ENCODE results near the gene PCARE. TPM values are rescaled to one million over a fixed set of nuclear protein-coding genes. Genes with fewer than 3 reads are reported as not detected.

The PCARE gene
- total and polyA plus RNA-seq, 4 donors: not detected

GRCh38 chr2:29106980-29107388 is 32.7 kb upstream of the PCARE start:
- no peaks in the 10 kb centered on the region for H3K4me1 ChIP-seq (ENCODE audit: control insufficient read depth in 4 of 4, insufficient read depth in 4 of 4, low read length in 3 of 4)
- H3K4me3 ChIP-seq (ENCODE audit: low read depth in 1 of 3, low read length in 3 of 3): no peak overlapping the region
- no peak overlapping the region for H3K27ac ChIP-seq (ENCODE audit: low read depth in 1 of 2, low read length in 2 of 2)
- H3K36me3 ChIP-seq (ENCODE audit: control insufficient read depth in 4 of 4, insufficient read depth in 3 of 4, low read depth in 1 of 4, low read length in 3 of 4): no peaks in the 10 kb centered on the region
- DNase-seq (ENCODE audit: low spot score): no peak
- H3K9ac ChIP-seq (ENCODE audit: low read depth in 1 of 2, low read length in 2 of 2): no peak overlapping the region
- peaks cover 0 to 2% (median 0%) of the 10 kb centered on the region in 4 donors for H3K27me3 ChIP-seq (ENCODE audit: control insufficient read depth in 4 of 4, insufficient read depth in 4 of 4, low read length in 3 of 4)
- TF ChIP-seq, protein P1, sequence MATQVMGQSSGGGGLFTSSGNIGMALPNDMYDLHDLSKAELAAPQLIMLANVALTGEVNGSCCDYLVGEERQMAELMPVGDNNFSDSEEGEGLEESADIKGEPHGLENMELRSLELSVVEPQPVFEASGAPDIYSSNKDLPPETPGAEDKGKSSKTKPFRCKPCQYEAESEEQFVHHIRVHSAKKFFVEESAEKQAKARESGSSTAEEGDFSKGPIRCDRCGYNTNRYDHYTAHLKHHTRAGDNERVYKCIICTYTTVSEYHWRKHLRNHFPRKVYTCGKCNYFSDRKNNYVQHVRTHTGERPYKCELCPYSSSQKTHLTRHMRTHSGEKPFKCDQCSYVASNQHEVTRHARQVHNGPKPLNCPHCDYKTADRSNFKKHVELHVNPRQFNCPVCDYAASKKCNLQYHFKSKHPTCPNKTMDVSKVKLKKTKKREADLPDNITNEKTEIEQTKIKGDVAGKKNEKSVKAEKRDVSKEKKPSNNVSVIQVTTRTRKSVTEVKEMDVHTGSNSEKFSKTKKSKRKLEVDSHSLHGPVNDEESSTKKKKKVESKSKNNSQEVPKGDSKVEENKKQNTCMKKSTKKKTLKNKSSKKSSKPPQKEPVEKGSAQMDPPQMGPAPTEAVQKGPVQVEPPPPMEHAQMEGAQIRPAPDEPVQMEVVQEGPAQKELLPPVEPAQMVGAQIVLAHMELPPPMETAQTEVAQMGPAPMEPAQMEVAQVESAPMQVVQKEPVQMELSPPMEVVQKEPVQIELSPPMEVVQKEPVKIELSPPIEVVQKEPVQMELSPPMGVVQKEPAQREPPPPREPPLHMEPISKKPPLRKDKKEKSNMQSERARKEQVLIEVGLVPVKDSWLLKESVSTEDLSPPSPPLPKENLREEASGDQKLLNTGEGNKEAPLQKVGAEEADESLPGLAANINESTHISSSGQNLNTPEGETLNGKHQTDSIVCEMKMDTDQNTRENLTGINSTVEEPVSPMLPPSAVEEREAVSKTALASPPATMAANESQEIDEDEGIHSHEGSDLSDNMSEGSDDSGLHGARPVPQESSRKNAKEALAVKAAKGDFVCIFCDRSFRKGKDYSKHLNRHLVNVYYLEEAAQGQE (IDR thresholded peaks at IDR 0.05): no peak
- TF ChIP-seq FOXA2 (IDR thresholded peaks at IDR 0.05) (no peak), NR2F2 (IDR thresholded peaks at IDR 0.05) (no peak), RAD21 (IDR thresholded peaks at IDR 0.05) (no peak), TAF1 (conservative IDR thresholded peaks at IDR 0.05) (no peak), JUND (IDR thresholded peaks at IDR 0.05) (no peak), YY1 (IDR thresholded peaks at IDR 0.05) (no peak), GABPA (IDR thresholded peaks at IDR 0.05 in 1 of 2, conservative IDR thresholded peaks at IDR 0.05 in 1 of 2) (no peak), ZBTB33 (IDR thresholded peaks at IDR 0.05) (no peak), RXRA (IDR thresholded peaks at IDR 0.05) (no peak), FOXA1 (IDR thresholded peaks at IDR 0.05) (no peak)
- WGBS: 68% methylated on average over 2 of the region's 2 CpGs
- H3K9me3 ChIP-seq (ENCODE audit: control insufficient read depth in 4 of 4, low read length in 3 of 4): no peaks in the 10 kb centered on the region

DNA sequence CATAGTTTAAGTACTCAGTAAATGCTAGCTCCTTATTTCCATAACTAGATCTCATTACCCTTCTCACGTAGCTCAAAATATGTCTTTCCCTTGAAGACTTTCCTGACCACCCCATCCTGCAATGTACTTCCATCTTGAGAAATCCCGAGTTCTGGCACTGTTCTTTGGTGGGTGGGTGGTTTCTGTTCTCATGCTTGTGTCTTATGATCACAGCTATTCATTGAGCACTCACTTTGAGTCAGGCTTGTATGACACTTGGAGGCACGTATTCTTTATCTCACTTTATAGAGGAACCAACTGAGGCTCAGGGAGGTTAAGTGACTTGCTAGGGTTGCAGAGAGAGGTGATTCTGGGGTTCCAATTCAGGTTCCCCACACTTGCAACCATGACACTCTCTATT is 31.9 kb upstream of the PCARE start:
- no peak for TF ChIP-seq YY1 (IDR thresholded peaks at IDR 0.05)
- TF ChIP-seq FOXA1 (IDR thresholded peaks at IDR 0.05): no peak
- no peak for TF ChIP-seq SP1 (IDR thresholded peaks at IDR 0.05)
- TF ChIP-seq ZBTB33 (IDR thresholded peaks at IDR 0.05): no peak
- TF ChIP-seq RAD21 (IDR thresholded peaks at IDR 0.05): no peak
- no peak for TF ChIP-seq EGR1 (IDR thresholded peaks at IDR 0.05; ENCODE audit: low read depth in 2 of 2)
- no peak for TF ChIP-seq GABPA (IDR thresholded peaks at IDR 0.05 in 1 of 2, conservative IDR thresholded peaks at IDR 0.05 in 1 of 2)
- TF ChIP-seq TAF1 (conservative IDR thresholded peaks at IDR 0.05): no peak
- TF ChIP-seq HNF4A (conservative IDR thresholded peaks at IDR 0.05): no peak
- no peak for TF ChIP-seq NR2F2 (IDR thresholded peaks at IDR 0.05)
- TF ChIP-seq, protein P1 (IDR thresholded peaks at IDR 0.05): no peak
- TF ChIP-seq JUND (IDR thresholded peaks at IDR 0.05): no peak
- TF ChIP-seq, protein P2, sequence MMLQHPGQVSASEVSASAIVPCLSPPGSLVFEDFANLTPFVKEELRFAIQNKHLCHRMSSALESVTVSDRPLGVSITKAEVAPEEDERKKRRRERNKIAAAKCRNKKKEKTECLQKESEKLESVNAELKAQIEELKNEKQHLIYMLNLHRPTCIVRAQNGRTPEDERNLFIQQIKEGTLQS (IDR thresholded peaks at IDR 0.05): no peak
- TF ChIP-seq, protein P3, sequence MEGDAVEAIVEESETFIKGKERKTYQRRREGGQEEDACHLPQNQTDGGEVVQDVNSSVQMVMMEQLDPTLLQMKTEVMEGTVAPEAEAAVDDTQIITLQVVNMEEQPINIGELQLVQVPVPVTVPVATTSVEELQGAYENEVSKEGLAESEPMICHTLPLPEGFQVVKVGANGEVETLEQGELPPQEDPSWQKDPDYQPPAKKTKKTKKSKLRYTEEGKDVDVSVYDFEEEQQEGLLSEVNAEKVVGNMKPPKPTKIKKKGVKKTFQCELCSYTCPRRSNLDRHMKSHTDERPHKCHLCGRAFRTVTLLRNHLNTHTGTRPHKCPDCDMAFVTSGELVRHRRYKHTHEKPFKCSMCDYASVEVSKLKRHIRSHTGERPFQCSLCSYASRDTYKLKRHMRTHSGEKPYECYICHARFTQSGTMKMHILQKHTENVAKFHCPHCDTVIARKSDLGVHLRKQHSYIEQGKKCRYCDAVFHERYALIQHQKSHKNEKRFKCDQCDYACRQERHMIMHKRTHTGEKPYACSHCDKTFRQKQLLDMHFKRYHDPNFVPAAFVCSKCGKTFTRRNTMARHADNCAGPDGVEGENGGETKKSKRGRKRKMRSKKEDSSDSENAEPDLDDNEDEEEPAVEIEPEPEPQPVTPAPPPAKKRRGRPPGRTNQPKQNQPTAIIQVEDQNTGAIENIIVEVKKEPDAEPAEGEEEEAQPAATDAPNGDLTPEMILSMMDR (IDR thresholded peaks at IDR 0.05; ENCODE audit: low read depth, low read length, missing input control): no peak
- no peak for TF ChIP-seq HNF4G (IDR thresholded peaks at IDR 0.05)
- TF ChIP-seq, protein P4, sequence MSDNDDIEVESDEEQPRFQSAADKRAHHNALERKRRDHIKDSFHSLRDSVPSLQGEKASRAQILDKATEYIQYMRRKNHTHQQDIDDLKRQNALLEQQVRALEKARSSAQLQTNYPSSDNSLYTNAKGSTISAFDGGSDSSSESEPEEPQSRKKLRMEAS (IDR thresholded peaks at IDR 0.05): no peak
- no peak for TF ChIP-seq RXRA (IDR thresholded peaks at IDR 0.05)
- no peak for TF ChIP-seq FOXA2 (IDR thresholded peaks at IDR 0.05)
- Histone ChIP-seq H3K4me1 (ENCODE audit: control insufficient read depth in 4 of 4, insufficient read depth in 4 of 4, low read length in 3 of 4) (no peaks in the 10 kb centered on the region), H3K9me3 (ENCODE audit: control insufficient read depth in 4 of 4, low read length in 3 of 4) (no peaks in the 10 kb centered on the region), H3K27ac (ENCODE audit: low read depth in 1 of 2, low read length in 2 of 2) (no peak overlapping the region), H3K4me3 (ENCODE audit: low read depth in 1 of 3, low read length in 3 of 3) (no peak overlapping the region), H3K9ac (ENCODE audit: low read depth in 1 of 2, low read length in 2 of 2) (no peak overlapping the region), H3K27me3 (ENCODE audit: control insufficient read depth in 4 of 4, insufficient read depth in 4 of 4, low read length in 3 of 4) (peaks cover 0 to 2% (median 0%) of the 10 kb centered on the region in 4 donors), H3K36me3 (ENCODE audit: control insufficient read depth in 4 of 4, insufficient read depth in 3 of 4, low read depth in 1 of 4, low read length in 3 of 4) (no peaks in the 10 kb centered on the region)
- no peak for DNase-seq (ENCODE audit: low spot score)
- 90% methylated on average over 3 of the region's 3 CpGs for WGBS
